ENCODE results near the gene NPM3. TPM values are rescaled to one million over a fixed set of nuclear protein-coding genes. Genes with fewer than 3 reads are reported as not detected.
A peak's percentile ranks its signal among the peaks of the same experiment; 100 is the strongest.

Gene NPM3
- total and polyA plus RNA-seq, 5 donors from 2014 or later: 3.1 to 7.3 (median 3.1) TPM

GRCh38 chr10:101752241-101752640 is 31.0 kb downstream of the NPM3 start:
- no peaks in the 10 kb centered on the region for H3K4me1 ChIP-seq (ENCODE audit: control insufficient read depth, insufficient read depth, low read length, poor library complexity, severe bottlenecking)
- no peaks in the 10 kb centered on the region for H3K4me1 Mint-ChIP-seq
- ATAC-seq (ENCODE audit: low read depth in 2 of 2) (no peak), DNase-seq (no peak)
- no peaks in the 10 kb centered on the region for H3K36me3 Mint-ChIP-seq
- no peaks in the 10 kb centered on the region for H3K9me3 ChIP-seq (ENCODE audit: control insufficient read depth in 2 of 2, low read length in 2 of 2)
- no peaks in the 10 kb centered on the region for H3K36me3 ChIP-seq (ENCODE audit: control insufficient read depth, insufficient read depth, low read length)
- H3K9me3 Mint-ChIP-seq: peaks cover 0 to 2% (median 0%) of the 10 kb centered on the region in 7 donors
- no peak overlapping the region for H3K27ac ChIP-seq (ENCODE audit: insufficient read depth, low read length, poor library complexity, severe bottlenecking)
- H3K4me3 ChIP-seq (ENCODE audit: low read depth, low read length): no peak overlapping the region
- no peak overlapping the region for H3K4me3 Mint-ChIP-seq
- peaks cover 34% of the 10 kb centered on the region for H3K27me3 Mint-ChIP-seq
- peaks cover 5% of the 10 kb centered on the region for H3K27me3 ChIP-seq (ENCODE audit: control insufficient read depth, insufficient read depth, low read length)
- no peak overlapping the region for H3K27ac Mint-ChIP-seq

- Histone ChIP-seq H3K36me3 (ENCODE audit: control insufficient read depth, insufficient read depth, low read length) (no peaks in the 10 kb centered on the region), H3K4me3 (ENCODE audit: low read depth, low read length) (no peak overlapping the region), H3K27ac (ENCODE audit: insufficient read depth, low read length, poor library complexity, severe bottlenecking) (no peak overlapping the region), H3K27me3 (ENCODE audit: control insufficient read depth, insufficient read depth, low read length) (peaks cover 5% of the 10 kb centered on the region), H3K4me1 (ENCODE audit: control insufficient read depth, insufficient read depth, low read length, poor library complexity, severe bottlenecking) (no peaks in the 10 kb centered on the region), H3K9me3 (ENCODE audit: control insufficient read depth in 2 of 2, low read length in 2 of 2) (no peaks in the 10 kb centered on the region)
- Mint-ChIP-seq H3K4me3 (no peak overlapping the region), H3K36me3 (no peaks in the 10 kb centered on the region), H3K27ac (no peak overlapping the region), H3K4me1 (no peaks in the 10 kb centered on the region), H3K9me3 (peaks cover 0 to 2% (median 0%) of the 10 kb centered on the region in 7 donors), H3K27me3 (peaks cover 26% of the 10 kb centered on the region)
- no peak for ATAC-seq (ENCODE audit: low read depth in 2 of 2)
- DNase-seq: no peak
Observed at GRCh38 chr10:101749047-101750016, 33.9 kb downstream of the NPM3 start.

- Histone ChIP-seq H3K4me1 (ENCODE audit: control insufficient read depth, insufficient read depth, low read length, poor library complexity, severe bottlenecking) (no peaks in the 10 kb centered on the region), H3K4me3 (ENCODE audit: low read depth, low read length) (no peak overlapping the region), H3K27me3 (ENCODE audit: control insufficient read depth, insufficient read depth, low read length) (peaks cover 6% of the 10 kb centered on the region), H3K9me3 (ENCODE audit: control insufficient read depth in 2 of 2, low read length in 2 of 2) (no peaks in the 10 kb centered on the region), H3K36me3 (ENCODE audit: control insufficient read depth, insufficient read depth, low read length) (no peaks in the 10 kb centered on the region), H3K27ac (ENCODE audit: insufficient read depth, low read length, poor library complexity, severe bottlenecking) (no peak overlapping the region)
- no peak overlapping the region for H3K27ac Mint-ChIP-seq
- peaks cover 18% of the 10 kb centered on the region for H3K27me3 Mint-ChIP-seq
- no peak overlapping the region for H3K4me3 Mint-ChIP-seq
- ATAC-seq (ENCODE audit: low read depth in 2 of 2) (no peak), DNase-seq (no peak)
- H3K36me3 Mint-ChIP-seq: no peaks in the 10 kb centered on the region
- peaks cover 0 to 2% (median 0%) of the 10 kb centered on the region in 7 donors for H3K9me3 Mint-ChIP-seq
- H3K4me1 Mint-ChIP-seq: no peaks in the 10 kb centered on the region
Observed at GRCh38 chr10:101748496-101748895, 34.8 kb downstream of the NPM3 start.

- ATAC-seq (ENCODE audit: low read depth in 2 of 2): no peak
Observed at GRCh38 chr10:101745074-101745696, 38.1 kb downstream of the NPM3 start.

GRCh38 chr10:101744267-101744666 is 39.0 kb downstream of the NPM3 start:
- DNase-seq: no peak
- no peak for ATAC-seq (ENCODE audit: low read depth in 2 of 2)
- H3K36me3 Mint-ChIP-seq: no peaks in the 10 kb centered on the region

More at GRCh38 chr10:101745074-101745696, 38.1 kb downstream of the NPM3 start:
- H3K27me3 Mint-ChIP-seq: peaks cover 20% of the 10 kb centered on the region
- no peak overlapping the region for H3K4me3 Mint-ChIP-seq
- Histone ChIP-seq H3K4me3 (ENCODE audit: low read depth, low read length) (no peak overlapping the region), H3K27me3 (ENCODE audit: control insufficient read depth, insufficient read depth, low read length) (peaks cover 2% of the 10 kb centered on the region), H3K4me1 (ENCODE audit: control insufficient read depth, insufficient read depth, low read length, poor library complexity, severe bottlenecking) (no peaks in the 10 kb centered on the region), H3K9me3 (ENCODE audit: control insufficient read depth in 2 of 2, low read length in 2 of 2) (no peaks in the 10 kb centered on the region), H3K36me3 (ENCODE audit: control insufficient read depth, insufficient read depth, low read length) (no peaks in the 10 kb centered on the region), H3K27ac (ENCODE audit: insufficient read depth, low read length, poor library complexity, severe bottlenecking) (no peak overlapping the region)
- no peak for DNase-seq
- H3K36me3 Mint-ChIP-seq: no peaks in the 10 kb centered on the region
- no peak overlapping the region for H3K27ac Mint-ChIP-seq
- no peaks in the 10 kb centered on the region for H3K9me3 Mint-ChIP-seq
- H3K4me1 Mint-ChIP-seq: no peaks in the 10 kb centered on the region

GRCh38 chr10:101741938-101742337 is 41.3 kb downstream of the NPM3 start:
- Mint-ChIP-seq H3K27ac (no peak overlapping the region), H3K27me3 (peaks cover 22% of the 10 kb centered on the region), H3K4me3 (no peak overlapping the region), H3K4me1 (no peaks in the 10 kb centered on the region), H3K9me3 (peaks cover 0 to 1% (median 0%) of the 10 kb centered on the region in 7 donors), H3K36me3 (no peaks in the 10 kb centered on the region)
- Histone ChIP-seq H3K27me3 (ENCODE audit: control insufficient read depth, insufficient read depth, low read length) (peaks cover 2% of the 10 kb centered on the region), H3K27ac (ENCODE audit: insufficient read depth, low read length, poor library complexity, severe bottlenecking) (no peak overlapping the region), H3K4me1 (ENCODE audit: control insufficient read depth, insufficient read depth, low read length, poor library complexity, severe bottlenecking) (no peaks in the 10 kb centered on the region), H3K36me3 (ENCODE audit: control insufficient read depth, insufficient read depth, low read length) (no peaks in the 10 kb centered on the region), H3K4me3 (ENCODE audit: low read depth, low read length) (no peak overlapping the region), H3K9me3 (ENCODE audit: control insufficient read depth in 2 of 2, low read length in 2 of 2) (no peaks in the 10 kb centered on the region)
- DNase-seq (no peak), ATAC-seq (ENCODE audit: low read depth in 2 of 2) (no peak)

More at GRCh38 chr10:101744267-101744666, 39.0 kb downstream of the NPM3 start:
- peak overlapping the region in 1 of 3 donors; percentile 20 for H3K27ac Mint-ChIP-seq
- Histone ChIP-seq H3K9me3 (ENCODE audit: control insufficient read depth in 2 of 2, low read length in 2 of 2) (no peaks in the 10 kb centered on the region), H3K4me1 (ENCODE audit: control insufficient read depth, insufficient read depth, low read length, poor library complexity, severe bottlenecking) (no peaks in the 10 kb centered on the region), H3K4me3 (ENCODE audit: low read depth, low read length) (no peak overlapping the region), H3K27ac (ENCODE audit: insufficient read depth, low read length, poor library complexity, severe bottlenecking) (no peak overlapping the region), H3K36me3 (ENCODE audit: control insufficient read depth, insufficient read depth, low read length) (no peaks in the 10 kb centered on the region), H3K27me3 (ENCODE audit: control insufficient read depth, insufficient read depth, low read length) (peaks cover 2% of the 10 kb centered on the region)
- no peaks in the 10 kb centered on the region for H3K4me1 Mint-ChIP-seq
- peaks cover 22% of the 10 kb centered on the region for H3K27me3 Mint-ChIP-seq
- H3K4me3 Mint-ChIP-seq: no peak overlapping the region
- peaks cover 0 to 1% (median 0%) of the 10 kb centered on the region in 7 donors for H3K9me3 Mint-ChIP-seq

GRCh38 chr10:101736666-101737065 is 46.6 kb downstream of the NPM3 start:
- Histone ChIP-seq H3K4me3 (ENCODE audit: low read depth, low read length) (no peak overlapping the region), H3K4me1 (ENCODE audit: control insufficient read depth, insufficient read depth, low read length, poor library complexity, severe bottlenecking) (no peaks in the 10 kb centered on the region), H3K27me3 (ENCODE audit: control insufficient read depth, insufficient read depth, low read length) (peaks cover 9% of the 10 kb centered on the region), H3K9me3 (ENCODE audit: control insufficient read depth in 2 of 2, low read length in 2 of 2) (no peaks in the 10 kb centered on the region), H3K27ac (ENCODE audit: insufficient read depth, low read length, poor library complexity, severe bottlenecking) (no peak overlapping the region), H3K36me3 (ENCODE audit: control insufficient read depth, insufficient read depth, low read length) (no peaks in the 10 kb centered on the region)
- no peak overlapping the region for H3K27ac Mint-ChIP-seq
- no peaks in the 10 kb centered on the region for H3K4me1 Mint-ChIP-seq
- H3K9me3 Mint-ChIP-seq: peaks cover 0 to 1% (median 0%) of the 10 kb centered on the region in 7 donors
- DNase-seq (no peak), ATAC-seq (ENCODE audit: low read depth in 2 of 2) (no peak)
- H3K27me3 Mint-ChIP-seq: peaks cover 39% of the 10 kb centered on the region
- no peak overlapping the region for H3K4me3 Mint-ChIP-seq
- no peaks in the 10 kb centered on the region for H3K36me3 Mint-ChIP-seq

Data from CD4-positive, CD25-positive, alpha-beta regulatory T cell (primary cell).